OCI-LY7 (cell line): Measurements from ENCODE around the gene PLEKHF1. TPM values are rescaled to one million over a fixed set of nuclear protein-coding genes. Genes with fewer than 3 reads are reported as not detected.

Source experiments
- BruUV-seq: library from RNA; stranded (reverse); fragments of 400-500 nt; replicated peaks from 2 replicates; lab custom pipeline; 2021; lab: Mats Ljungman, UMichigan
- CTCF ChIA-PET: fragments of 300-600 bp; sonication (Branson Sonifier 250); formaldehyde crosslinking; loops from one replicate; lab custom pipeline; 2022; ENCODE audit warnings: antibody characterized with exemption; ENCODE audit not compliant: unreplicated experiment; lab: Charles Lee
- POLR2A ChIA-PET: fragments of 300-600 bp; sonication (Branson Sonifier 250); formaldehyde crosslinking; loops from one replicate; lab custom pipeline; 2022; ENCODE audit warnings: antibody characterized with exemption; lab: Charles Lee
- DNase-seq: peaks from one replicate; pipeline ENCODE4 v3.0.0-alpha.2; 2015; ENCODE audit warnings: low spot score
- H2AFZ ChIP-seq: fragments of 200-600 bp; sonication (generic), shearing (Covaris generic); 2 replicates; pipeline ENCODE4 v1.6.1; 2014; ENCODE audit warnings: mild to moderate bottlenecking, antibody characterized with exemption, low read length, moderate library complexity
- H3K27ac ChIP-seq: fragments of 200-600 bp; sonication (generic); 2 replicates; pipeline ENCODE4 v1.5.1; 2014; ENCODE audit warnings: mixed run types, low read depth, mild to moderate bottlenecking, moderate library complexity, low read length, inconsistent platforms; ENCODE audit not compliant: poor library complexity, severe bottlenecking
- H3K36me3 ChIP-seq: fragments of 200-600 bp; sonication (generic); 2 replicates; pipeline ENCODE4 v1.6.1; 2014; ENCODE audit warnings: mild to moderate bottlenecking, antibody characterized with exemption, low read length, moderate library complexity, mixed read lengths; ENCODE audit not compliant: insufficient read depth
- H3K4me1 ChIP-seq: fragments of 200-600 bp; sonication (generic); 2 replicates; pipeline ENCODE4 v1.5.1; 2014; ENCODE audit warnings: mild to moderate bottlenecking, low read length; ENCODE audit not compliant: insufficient read depth, poor library complexity, severe bottlenecking
- H3K4me2 ChIP-seq: fragments of 200-600 bp; sonication (generic); 2 replicates; pipeline ENCODE4 v1.6.1; 2014; ENCODE audit warnings: mild to moderate bottlenecking, low read length
- H3K4me3 ChIP-seq: fragments of 200-600 bp; sonication (generic); 2 replicates; pipeline ENCODE4 v1.5.1; 2014; ENCODE audit warnings: mild to moderate bottlenecking, low read depth, low read length; ENCODE audit not compliant: poor library complexity, severe bottlenecking
- H3K79me2 ChIP-seq: fragments of 200-600 bp; sonication (generic); 2 replicates; pipeline ENCODE4 v1.6.1; 2016; ENCODE audit warnings: low read depth, mild to moderate bottlenecking, low read length, moderate library complexity, mixed read lengths; ENCODE audit not compliant: insufficient read depth
- H3K9me2 ChIP-seq: fragments of 200-600 bp; sonication (generic); 2 replicates; pipeline ENCODE4 v1.6.1; 2016; ENCODE audit warnings: mild to moderate bottlenecking, low read length, mixed read lengths; ENCODE audit not compliant: insufficient read depth
- H3K9me3 ChIP-seq: fragments of 200-600 bp; sonication (generic); 2 replicates; pipeline ENCODE4 v1.6.1; 2014; ENCODE audit warnings: mild to moderate bottlenecking, mixed run types, low read length, mixed read lengths
- H4K20me1 ChIP-seq: fragments of 200-600 bp; sonication (generic); 2 replicates; pipeline ENCODE4 v1.6.1; 2014; ENCODE audit warnings: mild to moderate bottlenecking, antibody characterized with exemption, low read length, moderate library complexity, mixed read lengths; ENCODE audit not compliant: insufficient read depth
- EZH2phosphoT487 ChIP-seq: fragments of 200-600 bp; sonication (generic); IDR thresholded peaks from 2 replicates; pipeline ENCODE4 v1.6.1; 2018; ENCODE audit warnings: low read depth, borderline replicate concordance, mild to moderate bottlenecking, mixed run types, antibody characterized with exemption, low read length, moderate library complexity, mixed read lengths
- intact Hi-C: fragments of 100-400 bp; cut with micrococcal nuclease; formaldehyde crosslinking; loops from one replicate; pipeline ENCODE4 v1.10.0; 2022; ENCODE audit not compliant: unreplicated experiment
- total RNA-seq, 2 experiments: library from RNA; depleted of rRNA in 1 of 2; stranded (reverse); fragments of >200 nt in 1 of 2; shearing (Covaris generic) in 1 of 2; gene quantifications; 2 replicates each; pipeline ENCODE4 v1.2.3, GENCODE V29; 2014 to 2022
- TF ChIP-seq, protein P1 (sequence below): fragments of 200-600 bp; sonication (generic); conservative IDR thresholded peaks from 2 replicates; pipeline ENCODE4 v1.5.1; 2014; ENCODE audit warnings: mild to moderate bottlenecking, antibody characterized with exemption, low read length, moderate library complexity, mixed read lengths

The PLEKHF1 gene
- total RNA-seq, 2 experiments from 2014 or later: 5.0 to 7.0 TPM

DNA sequence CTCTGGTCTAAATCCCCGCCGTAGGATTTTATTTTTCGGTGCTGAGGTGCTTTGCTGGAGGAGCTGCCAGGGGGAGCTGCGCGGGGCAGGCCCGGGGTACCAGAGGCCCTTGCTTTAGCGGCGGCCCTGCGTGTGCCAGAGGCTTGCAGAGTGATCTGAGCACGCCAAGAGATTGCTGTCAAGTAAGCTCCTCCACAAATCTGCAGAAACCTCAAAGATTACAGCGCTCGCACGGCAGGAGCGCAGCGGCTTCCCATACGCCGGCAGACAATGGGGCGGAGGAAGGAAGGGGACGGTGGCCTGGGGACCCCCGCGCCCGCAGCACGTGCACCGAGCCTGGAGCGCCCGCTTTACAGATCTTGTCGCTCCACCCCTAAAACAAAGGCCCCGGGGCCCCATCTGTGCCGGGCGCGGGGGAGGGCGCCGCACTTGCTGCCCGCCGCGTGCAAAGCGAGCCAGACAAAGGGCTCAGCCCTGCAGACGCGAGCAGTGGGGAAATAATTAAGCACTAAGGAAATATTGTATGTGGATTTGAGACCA is 58.9 kb downstream of the PLEKHF1 start:
- H3K4me1 ChIP-seq: no peaks in the 10 kb centered on the region
- H3K27ac ChIP-seq: no peak overlapping the region
- H3K9me3 ChIP-seq: no peaks in the 10 kb centered on the region
- H3K36me3 ChIP-seq: no peaks in the 10 kb centered on the region
- H4K20me1 ChIP-seq: no peaks in the 10 kb centered on the region
- no TSS peak for BruUV-seq
- intact Hi-C loops: loop anchor here (10.0 kb wide), 1 partner anchor 509 kb away; the partner anchor contains the start of gene UQCRFS1
- ChIA-PET POLR2A (no interaction called here), CTCF (no interaction called here)
- no peak overlapping the region for H3K4me2 ChIP-seq
- no peak for TF ChIP-seq EZH2phosphoT487
- TF ChIP-seq, protein P1, sequence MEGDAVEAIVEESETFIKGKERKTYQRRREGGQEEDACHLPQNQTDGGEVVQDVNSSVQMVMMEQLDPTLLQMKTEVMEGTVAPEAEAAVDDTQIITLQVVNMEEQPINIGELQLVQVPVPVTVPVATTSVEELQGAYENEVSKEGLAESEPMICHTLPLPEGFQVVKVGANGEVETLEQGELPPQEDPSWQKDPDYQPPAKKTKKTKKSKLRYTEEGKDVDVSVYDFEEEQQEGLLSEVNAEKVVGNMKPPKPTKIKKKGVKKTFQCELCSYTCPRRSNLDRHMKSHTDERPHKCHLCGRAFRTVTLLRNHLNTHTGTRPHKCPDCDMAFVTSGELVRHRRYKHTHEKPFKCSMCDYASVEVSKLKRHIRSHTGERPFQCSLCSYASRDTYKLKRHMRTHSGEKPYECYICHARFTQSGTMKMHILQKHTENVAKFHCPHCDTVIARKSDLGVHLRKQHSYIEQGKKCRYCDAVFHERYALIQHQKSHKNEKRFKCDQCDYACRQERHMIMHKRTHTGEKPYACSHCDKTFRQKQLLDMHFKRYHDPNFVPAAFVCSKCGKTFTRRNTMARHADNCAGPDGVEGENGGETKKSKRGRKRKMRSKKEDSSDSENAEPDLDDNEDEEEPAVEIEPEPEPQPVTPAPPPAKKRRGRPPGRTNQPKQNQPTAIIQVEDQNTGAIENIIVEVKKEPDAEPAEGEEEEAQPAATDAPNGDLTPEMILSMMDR: no peak
- DNase-seq: no peak
- no peak overlapping the region for H2AFZ ChIP-seq
- H3K4me3 ChIP-seq: no peak overlapping the region
- no peaks in the 10 kb centered on the region for H3K9me2 ChIP-seq
- no peaks in the 10 kb centered on the region for H3K79me2 ChIP-seq

DNA sequence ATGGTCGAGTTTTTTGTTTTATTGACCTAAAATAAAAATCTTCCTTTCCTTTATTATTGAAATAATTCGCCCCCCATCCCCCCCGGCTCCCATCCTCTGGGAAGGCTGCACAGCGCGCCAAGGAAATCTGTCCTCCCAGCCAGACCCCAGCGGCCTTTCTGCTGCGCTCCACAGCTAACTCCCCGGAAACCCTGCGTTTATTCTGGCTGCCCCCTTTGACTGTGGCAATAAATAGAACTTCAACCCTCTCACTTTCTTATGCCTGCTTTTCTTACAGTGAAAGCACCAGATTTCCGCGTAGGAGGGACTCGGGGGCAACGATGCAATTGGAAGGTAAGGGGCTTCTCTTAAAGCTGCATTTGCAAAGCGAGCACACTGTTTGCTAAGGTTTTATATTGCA is 59.5 kb downstream of the PLEKHF1 start:
- Histone ChIP-seq H3K27ac (no peak overlapping the region), H3K9me2 (no peaks in the 10 kb centered on the region), H3K9me3 (no peaks in the 10 kb centered on the region), H3K4me2 (no peak overlapping the region), H2AFZ (no peak overlapping the region), H3K36me3 (no peaks in the 10 kb centered on the region), H3K4me1 (no peaks in the 10 kb centered on the region), H4K20me1 (no peaks in the 10 kb centered on the region), H3K79me2 (no peaks in the 10 kb centered on the region), H3K4me3 (no peak overlapping the region)
- BruUV-seq: no TSS peak
- intact Hi-C loops: loop anchor here (10.0 kb wide), 1 partner anchor 510 kb away; the partner anchor contains the start of gene UQCRFS1
- no peak for DNase-seq
- POLR2A ChIA-PET: interaction anchor here (0.7 to 1.0 kb wide), 2 partner anchors 8 to 211 kb away, joined by 3 to 4 read pairs; no protein-coding TSS in a partner anchor
- CTCF ChIA-PET: no interaction called here
- no peak for TF ChIP-seq EZH2phosphoT487
- TF ChIP-seq, protein P1: no peak

Other genes starting within 250 kb of the PLEKHF1 start
- not detected in 2 replicates for gene VSTM2B, start 139.5 kb upstream of the PLEKHF1 start, total RNA-seq (2014; rRNA removed; shearing (Covaris generic))
- not detected in 2 replicates for gene VSTM2B, start 139.5 kb upstream of the PLEKHF1 start, total RNA-seq (2022)
- gene POP4, start 59.2 kb upstream of the PLEKHF1 start, total RNA-seq (2014; rRNA removed; shearing (Covaris generic)): 93.6 and 105 TPM in 2 replicates
- 73.6 and 83.5 TPM in 2 replicates for gene POP4, start 59.2 kb upstream of the PLEKHF1 start, total RNA-seq (2022)
- 11.9 and 12.5 TPM in 2 replicates for gene C19orf12, start 49.8 kb downstream of the PLEKHF1 start, total RNA-seq (2014; rRNA removed; shearing (Covaris generic))
- 17.0 and 20.6 TPM in 2 replicates for gene C19orf12, start 49.8 kb downstream of the PLEKHF1 start, total RNA-seq (2022)
- 13.4 and 23.2 TPM in 2 replicates for gene CCNE1, start 146.5 kb downstream of the PLEKHF1 start, total RNA-seq (2014; rRNA removed; shearing (Covaris generic))
- 34.0 and 36.1 TPM in 2 replicates for gene CCNE1, start 146.5 kb downstream of the PLEKHF1 start, total RNA-seq (2022)